ENCODE results near the gene HSPA4L.

The HSPA4L gene

DNA sequence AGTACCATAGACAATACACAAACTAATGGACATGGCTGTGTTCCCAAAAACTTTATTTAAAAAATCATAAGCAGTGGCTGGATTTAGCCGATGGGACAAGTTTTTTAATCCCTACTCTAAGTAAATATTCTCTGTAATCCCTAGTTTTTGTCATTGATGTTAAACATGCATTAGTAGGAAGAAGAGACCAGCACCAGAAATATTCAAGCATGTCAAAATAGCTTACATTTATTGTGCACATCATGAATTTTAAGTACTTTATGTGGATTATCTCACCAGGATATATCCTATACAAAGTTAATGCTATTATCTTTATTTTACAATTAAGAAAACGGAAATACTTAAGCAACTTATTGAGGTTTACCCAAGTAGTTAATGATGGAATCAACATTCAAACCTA lies 46.0 kb downstream of the HSPA4L start:
- no peaks in the 10 kb centered on the region for H3K9me3 Mint-ChIP-seq
- H3K27ac Mint-ChIP-seq: no peak overlapping the region
- no peak overlapping the region for H3K4me3 Mint-ChIP-seq
- H3K27me3 Mint-ChIP-seq (ENCODE audit: low read depth): no peaks in the 10 kb centered on the region
- H3K36me3 Mint-ChIP-seq (ENCODE audit: low read depth): no peaks in the 10 kb centered on the region
- no peaks in the 10 kb centered on the region for H3K4me1 Mint-ChIP-seq (ENCODE audit: low read depth)

DNA sequence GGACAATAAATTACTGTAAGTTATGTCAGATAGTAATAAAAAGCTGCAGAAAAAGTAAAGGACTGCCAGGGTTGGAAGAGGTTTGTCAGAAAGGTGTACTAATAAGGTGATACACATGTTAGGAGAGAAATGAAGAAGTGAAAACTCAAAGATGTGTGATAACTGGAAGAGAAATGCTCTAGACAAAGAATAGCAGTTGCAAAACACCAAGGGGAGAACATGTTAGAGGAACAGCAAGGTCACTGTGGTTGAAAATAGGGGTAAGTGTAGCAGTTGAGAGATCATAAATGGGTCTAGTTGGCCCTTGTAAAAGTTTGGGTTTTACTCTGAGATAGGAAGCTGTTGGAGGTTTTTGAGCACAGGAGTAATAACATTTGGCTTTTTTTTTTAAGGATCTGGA lies 46.9 kb downstream of the HSPA4L start:
- no peaks in the 10 kb centered on the region for H3K36me3 Mint-ChIP-seq (ENCODE audit: low read depth)
- no peaks in the 10 kb centered on the region for H3K9me3 Mint-ChIP-seq
- H3K4me3 Mint-ChIP-seq: no peak overlapping the region
- no peaks in the 10 kb centered on the region for H3K27me3 Mint-ChIP-seq (ENCODE audit: low read depth)
- H3K4me1 Mint-ChIP-seq (ENCODE audit: low read depth): no peaks in the 10 kb centered on the region
- H3K27ac Mint-ChIP-seq: no peak overlapping the region

DNA sequence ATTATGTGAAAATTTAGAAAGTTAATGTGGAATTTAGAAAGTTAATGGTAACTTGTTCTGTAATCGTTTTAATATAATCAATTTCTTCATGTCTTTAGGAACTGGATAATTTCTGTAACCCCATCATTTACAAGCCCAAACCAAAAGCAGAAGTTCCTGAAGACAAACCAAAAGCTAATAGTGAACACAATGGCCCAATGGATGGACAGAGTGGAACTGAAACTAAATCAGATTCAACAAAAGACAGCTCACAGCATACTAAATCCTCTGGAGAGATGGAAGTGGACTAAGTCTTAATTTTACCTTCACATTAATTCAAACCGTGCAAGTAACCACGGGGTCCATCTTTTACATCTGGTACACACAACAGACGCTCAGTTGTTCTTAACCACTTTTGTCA lies 50.5 kb downstream of the HSPA4L start:
- Mint-ChIP-seq H3K36me3 (ENCODE audit: low read depth) (no peaks in the 10 kb centered on the region), H3K9me3 (no peaks in the 10 kb centered on the region), H3K27ac (no peak overlapping the region), H3K4me3 (no peak overlapping the region), H3K4me1 (ENCODE audit: low read depth) (no peaks in the 10 kb centered on the region), H3K27me3 (ENCODE audit: low read depth) (no peaks in the 10 kb centered on the region)

DNA sequence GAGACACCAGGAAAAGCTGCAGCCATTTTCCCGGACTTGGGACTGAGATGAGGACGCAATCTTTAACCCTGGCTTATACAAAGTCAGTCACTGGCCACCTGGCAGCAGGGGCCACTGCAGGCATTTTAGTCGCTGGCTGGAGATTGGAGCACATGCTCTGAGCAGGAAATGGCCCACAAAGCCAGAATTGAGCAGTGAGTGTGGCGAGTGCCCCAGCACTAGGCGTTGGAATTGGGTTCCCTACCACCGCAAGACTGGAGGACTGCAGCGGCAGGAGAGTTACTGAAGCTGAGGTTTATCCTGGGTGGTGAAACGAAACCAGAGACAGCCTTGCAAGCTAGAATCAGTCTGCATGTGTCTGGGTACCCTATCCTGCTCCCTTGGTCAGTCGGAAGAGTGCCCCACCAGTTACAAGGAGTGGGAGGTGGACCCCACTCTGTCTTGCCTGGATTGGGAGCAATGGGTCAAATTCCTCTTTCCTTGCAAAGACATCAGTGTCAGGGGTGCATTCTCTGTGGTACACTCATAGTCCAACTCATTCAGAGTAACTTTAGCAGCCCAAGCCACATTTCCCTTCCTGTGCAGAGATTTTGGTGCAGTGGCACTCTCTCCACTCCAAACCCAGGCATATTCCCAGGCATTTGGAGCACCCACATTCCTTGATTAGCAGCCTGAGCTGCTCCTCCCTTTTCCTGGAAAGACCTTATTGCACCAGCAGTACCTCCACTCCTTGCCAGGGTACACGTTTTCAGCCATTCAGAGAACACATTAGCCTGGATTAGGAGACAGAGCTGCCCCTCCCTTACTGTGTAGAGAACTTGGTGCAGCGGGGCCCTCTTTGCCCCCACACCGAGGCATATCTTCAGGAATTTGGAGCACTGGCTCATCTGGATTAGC lies 61.8 kb downstream of the HSPA4L start:
- Mint-ChIP-seq H3K9me3 (peaks cover 27% of the 10 kb centered on the region), H3K4me3 (no peak overlapping the region), H3K27ac (no peak overlapping the region), H3K4me1 (ENCODE audit: low read depth) (no peaks in the 10 kb centered on the region), H3K27me3 (ENCODE audit: low read depth) (no peaks in the 10 kb centered on the region), H3K36me3 (ENCODE audit: low read depth) (no peaks in the 10 kb centered on the region)

DNA sequence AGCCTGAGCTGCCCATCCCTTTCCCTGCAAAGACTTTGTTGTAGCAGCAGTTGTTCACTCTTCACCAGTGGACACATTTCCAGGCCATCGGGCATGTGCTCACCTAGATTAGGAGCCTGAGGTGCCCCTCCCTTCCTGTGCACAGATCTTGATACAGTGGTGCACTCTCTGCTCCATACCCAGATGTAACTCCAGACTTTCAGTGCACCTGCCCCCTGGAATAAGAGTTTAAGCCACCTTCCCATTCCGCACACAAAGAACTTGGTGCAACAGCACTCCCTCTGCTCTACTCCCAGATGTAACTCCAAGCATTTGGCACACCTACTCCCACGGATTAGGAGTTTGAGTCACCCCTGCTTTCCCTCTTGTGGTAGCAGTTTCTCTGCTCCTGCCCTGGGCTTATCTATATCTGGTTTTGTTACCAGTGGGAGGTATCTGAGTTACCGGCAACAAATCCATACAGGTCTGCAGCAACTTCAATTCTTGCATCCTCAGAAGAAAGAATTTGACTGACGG lies 62.5 kb downstream of the HSPA4L start:
- H3K4me3 Mint-ChIP-seq: no peak overlapping the region

DNA sequence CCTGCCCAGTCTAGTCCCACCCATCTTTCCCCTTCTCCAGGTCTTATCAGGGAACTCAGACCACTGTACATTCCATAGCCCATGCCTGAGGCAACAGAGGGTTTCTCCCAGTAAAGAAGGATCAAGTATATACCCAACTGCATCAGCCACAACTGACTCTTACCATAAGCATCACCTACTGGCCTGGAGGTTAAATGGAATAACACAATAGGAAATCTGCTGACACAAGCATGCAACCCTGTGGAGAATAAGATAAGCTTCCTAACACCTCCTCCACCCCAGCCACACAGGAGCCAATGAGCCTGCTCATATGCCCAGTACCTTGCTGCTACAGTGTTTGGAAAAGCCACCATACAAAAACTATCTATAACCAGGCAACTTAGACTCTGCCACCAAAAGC lies 63.9 kb downstream of the HSPA4L start:
- Mint-ChIP-seq H3K27ac (no peak overlapping the region), H3K9me3 (peaks cover 41% of the 10 kb centered on the region), H3K4me3 (no peak overlapping the region), H3K27me3 (ENCODE audit: low read depth) (no peaks in the 10 kb centered on the region), H3K4me1 (ENCODE audit: low read depth) (no peaks in the 10 kb centered on the region), H3K36me3 (ENCODE audit: low read depth) (peaks cover 6% of the 10 kb centered on the region)

More for the DNA sequence above, 62.5 kb downstream of the HSPA4L start:
- H3K36me3 Mint-ChIP-seq (ENCODE audit: low read depth): peaks cover 3% of the 10 kb centered on the region
- no peak overlapping the region for H3K27ac Mint-ChIP-seq
- H3K4me1 Mint-ChIP-seq (ENCODE audit: low read depth): no peaks in the 10 kb centered on the region
- H3K27me3 Mint-ChIP-seq (ENCODE audit: low read depth): no peaks in the 10 kb centered on the region
- H3K9me3 Mint-ChIP-seq: peaks cover 31% of the 10 kb centered on the region

DNA sequence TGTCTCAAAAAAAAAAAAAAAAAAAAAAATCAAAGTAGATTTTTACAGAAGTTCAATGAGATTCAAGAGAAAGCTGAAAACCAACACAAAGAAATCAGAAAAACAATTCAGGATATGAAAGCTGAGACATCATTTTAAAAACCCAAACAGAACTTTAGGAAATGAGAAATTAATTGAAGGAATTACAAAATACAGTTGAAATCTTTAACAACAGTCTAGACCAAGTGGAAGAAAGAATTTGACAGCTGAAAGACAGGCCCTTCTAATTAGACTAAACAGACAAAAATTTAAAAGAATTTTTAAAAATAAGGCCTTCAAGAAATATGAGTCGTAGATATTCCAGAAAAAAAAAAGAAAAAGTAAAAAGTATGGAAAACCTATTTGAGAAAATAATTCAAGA lies 64.6 kb downstream of the HSPA4L start:
- Mint-ChIP-seq H3K4me3 (no peak overlapping the region), H3K27me3 (ENCODE audit: low read depth) (no peaks in the 10 kb centered on the region), H3K36me3 (ENCODE audit: low read depth) (peaks cover 6% of the 10 kb centered on the region), H3K27ac (no peak overlapping the region), H3K9me3 (peaks cover 48% of the 10 kb centered on the region), H3K4me1 (ENCODE audit: low read depth) (no peaks in the 10 kb centered on the region)

DNA sequence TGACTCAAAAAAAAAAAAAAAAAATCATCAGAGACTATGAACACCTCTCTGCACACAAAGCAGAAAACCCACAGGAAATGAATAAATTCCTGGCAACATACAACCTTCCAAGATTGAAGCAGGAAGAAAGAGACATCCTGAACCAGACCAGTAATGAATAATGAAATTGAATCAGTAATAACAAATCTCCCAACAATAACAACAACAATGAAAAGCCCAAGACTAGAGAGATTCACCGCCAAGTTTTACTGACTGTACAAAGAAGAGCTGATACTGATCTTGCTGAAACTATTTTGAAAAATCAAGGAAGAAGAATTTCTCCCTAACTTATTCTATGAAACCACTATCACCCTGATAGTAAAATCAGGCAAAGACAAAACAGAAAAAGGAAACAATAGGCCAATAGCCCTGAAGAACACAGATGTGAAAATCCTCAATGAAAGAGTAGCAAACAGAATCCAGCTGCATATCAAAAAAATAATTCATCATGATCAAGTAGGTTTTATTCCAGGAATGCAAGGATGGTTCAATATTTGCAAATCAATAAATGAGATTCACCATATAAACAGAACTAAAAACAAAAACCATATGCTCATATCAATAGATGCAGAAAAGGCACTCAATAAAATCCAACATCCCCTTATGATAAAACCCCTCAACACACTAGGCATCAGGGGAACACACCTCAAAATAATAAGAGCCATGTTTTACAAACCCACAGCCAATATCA lies 67.5 kb downstream of the HSPA4L start:
- Mint-ChIP-seq H3K27me3 (ENCODE audit: low read depth) (no peaks in the 10 kb centered on the region), H3K4me3 (no peak overlapping the region), H3K27ac (no peak overlapping the region), H3K36me3 (ENCODE audit: low read depth) (peaks cover 6% of the 10 kb centered on the region), H3K4me1 (ENCODE audit: low read depth) (no peaks in the 10 kb centered on the region), H3K9me3 (peaks cover 53% of the 10 kb centered on the region)

DNA sequence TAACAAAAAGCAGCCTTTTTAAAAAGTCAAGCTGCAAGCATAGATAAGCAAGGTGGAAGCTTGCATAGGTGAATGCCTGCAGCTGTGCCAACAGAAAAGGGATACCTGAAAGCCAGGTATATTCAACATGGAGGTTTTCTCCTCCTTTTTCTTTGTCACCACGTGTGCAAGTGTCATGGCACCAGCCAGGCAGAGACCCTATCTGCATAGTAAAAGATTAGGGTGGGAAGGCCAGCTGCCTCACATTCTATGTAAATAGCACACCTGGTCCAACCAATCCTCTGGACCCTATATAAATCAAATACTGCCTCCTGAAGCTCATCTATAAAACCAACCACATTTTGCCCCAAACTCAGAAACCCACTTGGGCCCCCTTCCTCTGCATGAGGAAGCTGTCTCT lies 70.5 kb downstream of the HSPA4L start:
- no peaks in the 10 kb centered on the region for H3K4me1 Mint-ChIP-seq (ENCODE audit: low read depth)
- peaks cover 39% of the 10 kb centered on the region for H3K9me3 Mint-ChIP-seq
- H3K4me3 Mint-ChIP-seq: no peak overlapping the region
- no peak overlapping the region for H3K27ac Mint-ChIP-seq
- no peaks in the 10 kb centered on the region for H3K27me3 Mint-ChIP-seq (ENCODE audit: low read depth)
- H3K36me3 Mint-ChIP-seq (ENCODE audit: low read depth): peaks cover 6% of the 10 kb centered on the region

DNA sequence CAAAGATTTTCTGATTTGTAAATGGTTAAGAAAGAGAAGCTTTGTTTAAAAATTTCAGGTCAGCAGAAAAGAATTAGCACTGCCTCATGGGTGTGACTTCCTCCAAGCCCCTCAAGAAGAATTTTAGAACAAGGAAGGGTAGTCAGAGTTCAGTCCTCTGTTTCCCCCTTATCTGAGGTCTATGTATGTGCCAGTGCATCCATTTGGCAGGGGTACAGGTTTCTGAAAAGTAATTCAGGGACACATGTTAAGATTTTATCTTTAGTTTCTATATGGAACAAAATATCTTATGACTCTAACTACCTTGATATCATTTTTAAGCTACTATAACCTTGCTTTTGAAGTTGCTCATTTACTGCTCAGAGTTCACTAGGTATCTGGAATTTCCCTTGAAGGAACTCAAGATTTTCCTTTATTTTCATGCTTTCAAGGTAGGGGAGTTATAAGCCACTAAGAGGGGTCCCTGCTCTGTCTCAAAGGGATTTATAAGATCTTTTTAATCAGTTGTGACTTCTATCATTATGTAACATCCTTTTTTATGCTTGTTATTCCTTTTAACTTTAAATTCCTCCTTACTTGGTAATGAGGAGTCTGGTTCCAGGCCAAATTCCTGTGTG lies 74.2 kb downstream of the HSPA4L start:
- no peak overlapping the region for H3K4me3 Mint-ChIP-seq
- H3K36me3 Mint-ChIP-seq (ENCODE audit: low read depth): peaks cover 2% of the 10 kb centered on the region
- no peak overlapping the region for H3K27ac Mint-ChIP-seq
- no peaks in the 10 kb centered on the region for H3K4me1 Mint-ChIP-seq (ENCODE audit: low read depth)
- peaks cover 24% of the 10 kb centered on the region for H3K9me3 Mint-ChIP-seq
- no peaks in the 10 kb centered on the region for H3K27me3 Mint-ChIP-seq (ENCODE audit: low read depth)

DNA sequence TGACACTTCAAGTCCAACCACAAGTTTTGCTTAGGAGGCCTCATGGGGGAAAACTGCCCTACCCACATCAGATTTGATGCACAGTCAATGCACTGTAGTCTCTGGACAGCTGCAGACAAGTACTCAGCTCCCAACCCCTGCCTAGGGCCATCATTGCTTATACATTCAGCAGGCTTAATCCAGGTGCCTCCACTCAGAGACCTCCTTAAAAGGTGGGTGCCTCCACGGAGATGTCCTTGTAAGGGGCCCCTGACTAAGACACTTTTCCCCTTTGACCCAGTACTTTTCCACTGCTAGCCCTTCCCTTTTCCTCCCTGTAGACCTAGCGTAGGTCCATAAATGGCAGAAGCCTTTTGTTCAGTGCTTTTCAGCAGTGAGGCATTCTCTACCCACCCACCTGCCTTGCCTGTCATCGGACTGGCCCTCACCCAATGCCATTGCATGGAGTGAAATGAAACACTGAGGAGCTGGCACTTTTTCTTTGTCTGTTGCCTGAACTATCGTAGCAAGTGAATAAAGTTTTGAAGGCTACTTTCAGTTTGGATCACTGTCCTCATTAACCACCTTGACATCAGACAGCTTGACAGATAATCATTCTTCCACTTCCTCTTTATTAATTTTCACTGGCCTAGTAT lies 74.8 kb downstream of the HSPA4L start:
- no peak overlapping the region for H3K27ac Mint-ChIP-seq
- H3K9me3 Mint-ChIP-seq: peaks cover 18% of the 10 kb centered on the region
- no peak overlapping the region for H3K4me3 Mint-ChIP-seq
- H3K36me3 Mint-ChIP-seq (ENCODE audit: low read depth): peaks cover 2% of the 10 kb centered on the region
- no peaks in the 10 kb centered on the region for H3K4me1 Mint-ChIP-seq (ENCODE audit: low read depth)
- H3K27me3 Mint-ChIP-seq (ENCODE audit: low read depth): no peaks in the 10 kb centered on the region

DNA sequence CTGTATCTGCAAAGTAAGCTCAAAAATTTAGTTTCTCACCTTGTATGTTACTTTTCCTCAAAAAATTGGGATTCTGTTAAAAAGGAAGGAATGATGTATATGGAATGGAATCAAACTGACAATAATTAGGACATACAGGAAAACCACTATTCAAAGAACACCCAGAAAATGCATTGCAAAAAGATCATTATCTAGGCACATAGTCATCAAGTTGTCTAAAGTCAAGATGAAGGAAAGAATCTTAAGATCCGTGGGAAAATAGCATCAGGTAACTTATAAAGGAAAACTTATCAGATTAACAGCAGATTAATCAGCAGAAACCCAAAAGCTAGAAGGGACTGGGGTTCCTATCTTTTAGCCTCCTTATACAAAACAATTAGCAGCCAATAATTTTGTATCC lies 75.5 kb downstream of the HSPA4L start:
- Mint-ChIP-seq H3K9me3 (peaks cover 18% of the 10 kb centered on the region), H3K27ac (no peak overlapping the region), H3K36me3 (ENCODE audit: low read depth) (peaks cover 2% of the 10 kb centered on the region), H3K4me3 (no peak overlapping the region), H3K27me3 (ENCODE audit: low read depth) (no peaks in the 10 kb centered on the region), H3K4me1 (ENCODE audit: low read depth) (no peaks in the 10 kb centered on the region)

DNA sequence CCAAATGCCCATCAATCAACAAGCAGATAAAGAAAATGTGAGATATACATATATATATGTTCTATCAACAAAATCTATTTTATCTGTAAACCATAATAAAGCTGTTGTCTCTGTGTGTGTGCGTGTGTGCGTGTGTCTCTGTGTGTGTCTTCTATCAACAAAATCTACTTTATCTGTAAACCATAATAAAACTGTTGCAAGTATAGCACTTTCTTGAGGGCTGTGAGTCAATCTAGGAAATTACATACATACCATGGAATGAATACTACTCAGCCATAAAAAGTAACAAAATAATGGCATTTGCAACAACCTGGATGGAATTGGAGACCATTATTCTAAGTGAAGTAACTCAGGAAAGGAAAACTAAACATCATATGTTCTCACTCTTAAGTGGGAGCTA lies 86.1 kb downstream of the HSPA4L start:
- Mint-ChIP-seq H3K36me3 (ENCODE audit: low read depth) (peaks cover 1% of the 10 kb centered on the region), H3K4me3 (no peak overlapping the region)

DNA sequence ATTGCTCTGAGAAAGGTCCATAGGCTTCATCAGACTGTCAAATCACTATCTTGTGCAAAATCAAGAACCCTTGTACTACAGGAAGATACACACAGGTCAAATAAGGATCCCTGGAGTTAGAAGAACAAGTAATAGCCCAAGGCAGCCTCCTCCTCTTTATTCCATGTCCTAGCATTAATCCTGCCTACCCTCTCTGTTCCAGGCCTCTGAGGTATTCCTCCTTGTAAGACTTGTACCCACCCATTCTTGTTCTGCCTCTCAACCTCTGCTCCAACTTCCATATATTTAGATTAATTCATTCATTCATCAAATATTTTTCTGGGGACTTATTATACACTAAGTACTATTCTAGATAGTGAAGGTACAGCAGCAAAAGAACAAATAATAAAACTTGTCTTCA lies 88.2 kb downstream of the HSPA4L start:
- H3K36me3 Mint-ChIP-seq (ENCODE audit: low read depth): peaks cover 1% of the 10 kb centered on the region
- no peak overlapping the region for H3K27ac Mint-ChIP-seq
- H3K27me3 Mint-ChIP-seq (ENCODE audit: low read depth): no peaks in the 10 kb centered on the region
- peaks cover 5% of the 10 kb centered on the region for H3K4me1 Mint-ChIP-seq (ENCODE audit: low read depth)
- H3K9me3 Mint-ChIP-seq: no peaks in the 10 kb centered on the region
- H3K4me3 Mint-ChIP-seq: no peak overlapping the region

More for the DNA sequence above, 86.1 kb downstream of the HSPA4L start:
- peaks cover 5% of the 10 kb centered on the region for H3K4me1 Mint-ChIP-seq (ENCODE audit: low read depth)
- no peaks in the 10 kb centered on the region for H3K9me3 Mint-ChIP-seq
- H3K27ac Mint-ChIP-seq: no peak overlapping the region
- no peaks in the 10 kb centered on the region for H3K27me3 Mint-ChIP-seq (ENCODE audit: low read depth)
